ENCODE results near the gene SPATS1.

DNA sequence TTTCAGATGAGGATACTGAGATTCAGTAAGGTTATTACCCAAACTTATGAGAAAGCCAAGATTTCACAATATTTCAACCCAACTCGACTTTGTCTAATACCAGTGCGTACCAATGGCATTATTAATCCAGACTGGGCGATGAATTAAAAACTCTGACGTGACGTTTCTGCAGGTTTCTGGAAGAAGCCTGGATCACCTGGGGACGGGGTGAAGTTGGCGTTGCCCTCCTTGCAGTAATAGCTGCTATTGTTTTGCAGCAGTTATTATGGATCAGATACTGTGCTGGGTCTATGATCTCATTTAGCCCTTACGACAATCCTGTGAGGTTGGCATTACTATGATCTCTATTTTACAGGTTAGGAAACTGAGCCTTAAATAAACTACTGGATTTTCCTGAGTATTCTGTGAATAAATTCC lies 44.5 kb downstream of the SPATS1 start:
- TF ChIP-seq, protein P1, sequence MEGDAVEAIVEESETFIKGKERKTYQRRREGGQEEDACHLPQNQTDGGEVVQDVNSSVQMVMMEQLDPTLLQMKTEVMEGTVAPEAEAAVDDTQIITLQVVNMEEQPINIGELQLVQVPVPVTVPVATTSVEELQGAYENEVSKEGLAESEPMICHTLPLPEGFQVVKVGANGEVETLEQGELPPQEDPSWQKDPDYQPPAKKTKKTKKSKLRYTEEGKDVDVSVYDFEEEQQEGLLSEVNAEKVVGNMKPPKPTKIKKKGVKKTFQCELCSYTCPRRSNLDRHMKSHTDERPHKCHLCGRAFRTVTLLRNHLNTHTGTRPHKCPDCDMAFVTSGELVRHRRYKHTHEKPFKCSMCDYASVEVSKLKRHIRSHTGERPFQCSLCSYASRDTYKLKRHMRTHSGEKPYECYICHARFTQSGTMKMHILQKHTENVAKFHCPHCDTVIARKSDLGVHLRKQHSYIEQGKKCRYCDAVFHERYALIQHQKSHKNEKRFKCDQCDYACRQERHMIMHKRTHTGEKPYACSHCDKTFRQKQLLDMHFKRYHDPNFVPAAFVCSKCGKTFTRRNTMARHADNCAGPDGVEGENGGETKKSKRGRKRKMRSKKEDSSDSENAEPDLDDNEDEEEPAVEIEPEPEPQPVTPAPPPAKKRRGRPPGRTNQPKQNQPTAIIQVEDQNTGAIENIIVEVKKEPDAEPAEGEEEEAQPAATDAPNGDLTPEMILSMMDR (IDR thresholded peaks at IDR 0.05), result no peak
- no peak for TF ChIP-seq EZH2phosphoT487 (IDR thresholded peaks at IDR 0.05)
- no peak for TF ChIP-seq EZH2 (IDR thresholded peaks at IDR 0.05)

All from neural progenitor cell (in vitro differentiated cells).